ENCODE data around the gene DCAF5.

The DCAF5 gene

DNA sequence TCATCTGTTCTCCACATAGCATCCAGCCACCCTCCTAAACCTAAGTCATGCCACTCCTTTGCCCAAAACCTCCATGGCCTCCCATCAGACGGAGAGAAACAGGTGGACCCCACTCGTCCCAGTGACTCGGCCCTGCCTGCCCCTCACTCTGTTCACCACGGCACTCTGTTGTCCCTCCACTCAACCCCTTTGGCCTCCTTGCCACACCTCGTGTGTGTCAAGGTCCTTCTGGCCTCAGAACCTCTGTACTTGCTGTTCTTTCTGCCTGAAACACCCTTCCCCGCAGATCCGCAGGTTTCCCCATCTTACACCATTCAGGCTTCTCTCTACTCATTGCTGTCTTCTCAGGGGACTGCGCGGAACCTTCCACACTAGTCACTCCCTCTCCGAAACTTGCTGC is 149.3 kb downstream of the DCAF5 start:
- no peak for DNase-seq

DNA sequence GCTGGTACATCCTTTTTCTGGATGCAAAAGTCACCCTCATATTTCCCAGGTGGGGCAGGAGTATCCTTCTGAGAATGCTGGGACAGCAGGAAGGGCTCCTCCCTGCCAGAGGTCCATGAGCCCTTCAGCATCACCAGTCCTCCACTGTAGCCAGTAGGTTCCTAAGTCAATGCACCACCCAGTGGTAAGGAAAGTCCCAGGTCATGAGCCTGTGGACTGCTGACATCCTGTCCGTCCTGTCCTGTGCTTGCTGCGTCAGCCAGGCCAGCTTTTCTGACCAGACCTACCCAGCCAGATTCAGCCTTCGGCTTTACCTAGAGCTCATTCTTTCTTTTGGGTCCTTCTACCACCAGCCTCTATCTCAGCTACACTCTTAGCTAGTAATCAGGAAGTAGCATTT is 150.8 kb downstream of the DCAF5 start:
- DNase-seq = no peak

DNA sequence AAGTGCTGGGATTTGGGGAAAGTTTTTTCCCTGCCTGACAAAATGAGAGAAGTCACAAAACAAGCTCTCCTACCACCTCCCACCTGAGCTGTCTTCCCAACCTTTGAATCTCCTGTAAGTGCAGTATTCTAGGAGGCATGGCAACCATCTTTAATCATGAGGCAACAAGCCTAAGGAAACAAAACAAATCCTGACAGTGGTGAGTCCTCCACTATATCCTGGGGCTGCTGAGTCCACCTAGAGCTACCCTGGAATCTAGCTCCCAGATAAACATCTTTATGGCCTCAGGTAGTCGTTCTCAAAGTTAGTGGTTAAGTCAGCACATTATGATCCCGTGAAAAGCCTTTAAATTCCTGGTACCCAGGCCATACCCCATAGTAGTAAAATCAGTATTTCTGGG is 151.5 kb downstream of the DCAF5 start:
- no peak for DNase-seq

Data from NCI-H2081 (cell line).